GM13977 (cell line): Measurements from ENCODE around the gene SLIT3.

ENCODE experiments used
- DNase-seq: peaks from one replicate; pipeline ENCODE4 v3.0.0; 2012; ENCODE audit warnings: low spot score
- in situ Hi-C: fragments of 300-500 bp; cut with MboI; formaldehyde crosslinking; loops from one replicate; pipeline ENCODE4 v1.12.0; 2022; ENCODE audit warnings: low sequenced_read_pairs, low pct_unique_long_range_greater_than_20kb, mixed read lengths, inconsistent platforms; ENCODE audit not compliant: unreplicated experiment
- TF ChIP-seq, protein P1 (sequence below): IDR thresholded peaks from 2 replicates; pipeline ENCODE4 v1.5.1; 2012; ENCODE audit warnings: mild to moderate bottlenecking, control low read depth; ENCODE audit not compliant: insufficient read depth; ENCODE audit errors: extremely low read depth, missing control alignments

Gene SLIT3

DNA sequence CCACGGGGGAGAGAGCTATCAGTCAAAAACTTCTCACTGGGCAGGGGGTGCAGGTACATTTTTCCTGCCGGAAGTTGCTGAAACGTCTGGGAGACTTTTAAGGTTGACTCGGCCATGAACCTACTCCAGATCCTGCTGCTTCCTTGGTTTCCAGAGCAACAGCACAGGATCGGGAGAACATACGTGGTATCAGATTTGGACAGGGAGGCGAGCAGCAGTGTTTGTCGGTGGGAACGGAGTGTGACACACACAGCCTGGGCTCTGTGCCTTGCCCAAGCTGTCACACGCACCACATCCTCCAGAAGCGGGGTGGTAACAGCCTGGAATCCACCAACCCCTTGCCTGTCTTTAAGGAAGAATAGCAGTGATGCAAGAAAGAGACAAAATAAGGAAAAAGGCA lies 276.5 kb downstream of the SLIT3 start:
- in situ Hi-C loops = no loop called here
- DNase-seq = no peak
- TF ChIP-seq, protein P1, sequence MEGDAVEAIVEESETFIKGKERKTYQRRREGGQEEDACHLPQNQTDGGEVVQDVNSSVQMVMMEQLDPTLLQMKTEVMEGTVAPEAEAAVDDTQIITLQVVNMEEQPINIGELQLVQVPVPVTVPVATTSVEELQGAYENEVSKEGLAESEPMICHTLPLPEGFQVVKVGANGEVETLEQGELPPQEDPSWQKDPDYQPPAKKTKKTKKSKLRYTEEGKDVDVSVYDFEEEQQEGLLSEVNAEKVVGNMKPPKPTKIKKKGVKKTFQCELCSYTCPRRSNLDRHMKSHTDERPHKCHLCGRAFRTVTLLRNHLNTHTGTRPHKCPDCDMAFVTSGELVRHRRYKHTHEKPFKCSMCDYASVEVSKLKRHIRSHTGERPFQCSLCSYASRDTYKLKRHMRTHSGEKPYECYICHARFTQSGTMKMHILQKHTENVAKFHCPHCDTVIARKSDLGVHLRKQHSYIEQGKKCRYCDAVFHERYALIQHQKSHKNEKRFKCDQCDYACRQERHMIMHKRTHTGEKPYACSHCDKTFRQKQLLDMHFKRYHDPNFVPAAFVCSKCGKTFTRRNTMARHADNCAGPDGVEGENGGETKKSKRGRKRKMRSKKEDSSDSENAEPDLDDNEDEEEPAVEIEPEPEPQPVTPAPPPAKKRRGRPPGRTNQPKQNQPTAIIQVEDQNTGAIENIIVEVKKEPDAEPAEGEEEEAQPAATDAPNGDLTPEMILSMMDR = no peak

DNA sequence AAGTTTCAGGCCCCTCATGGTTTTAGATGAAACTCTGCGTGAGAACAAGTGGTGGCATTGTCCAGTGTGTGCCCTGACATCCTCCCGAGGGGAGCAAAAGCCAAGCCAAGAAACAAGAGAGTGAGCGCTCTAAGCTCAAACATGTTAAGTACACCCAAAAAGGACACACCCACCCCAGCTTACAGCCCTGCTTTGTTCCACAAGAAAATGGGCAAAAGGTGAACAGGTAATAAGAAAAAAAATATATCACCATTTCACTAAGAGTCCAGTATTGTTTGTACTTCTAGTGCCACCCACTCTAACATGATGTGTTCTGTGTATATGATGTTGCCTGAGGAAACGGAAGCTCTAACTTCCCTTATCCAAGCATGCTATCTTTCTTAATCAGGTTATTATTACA lies 278.2 kb downstream of the SLIT3 start:
- DNase-seq = no peak
- TF ChIP-seq, protein P1 = no peak
- in situ Hi-C loops = no loop called here

DNA sequence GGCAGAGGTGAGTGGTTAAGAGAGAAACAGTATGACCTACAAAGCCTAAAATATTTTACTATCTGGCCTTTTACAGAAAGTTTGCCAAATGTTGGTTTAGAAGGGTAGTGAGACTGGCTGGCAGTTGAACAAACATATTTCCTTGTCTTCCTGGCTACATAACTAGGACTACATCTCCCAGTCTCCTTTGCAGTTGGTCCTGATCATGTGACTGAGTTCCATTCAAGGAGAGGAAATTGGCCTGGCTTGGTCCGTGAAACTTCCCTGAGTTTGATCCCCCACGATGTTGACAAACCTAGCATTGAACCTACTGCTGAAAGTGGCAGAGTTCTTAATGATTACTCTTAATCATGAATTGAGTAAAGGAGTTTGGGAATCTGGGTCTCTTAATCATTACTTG lies 280.8 kb downstream of the SLIT3 start:
- in situ Hi-C loops = no loop called here
- DNase-seq = no peak
- TF ChIP-seq, protein P1 = no peak

DNA sequence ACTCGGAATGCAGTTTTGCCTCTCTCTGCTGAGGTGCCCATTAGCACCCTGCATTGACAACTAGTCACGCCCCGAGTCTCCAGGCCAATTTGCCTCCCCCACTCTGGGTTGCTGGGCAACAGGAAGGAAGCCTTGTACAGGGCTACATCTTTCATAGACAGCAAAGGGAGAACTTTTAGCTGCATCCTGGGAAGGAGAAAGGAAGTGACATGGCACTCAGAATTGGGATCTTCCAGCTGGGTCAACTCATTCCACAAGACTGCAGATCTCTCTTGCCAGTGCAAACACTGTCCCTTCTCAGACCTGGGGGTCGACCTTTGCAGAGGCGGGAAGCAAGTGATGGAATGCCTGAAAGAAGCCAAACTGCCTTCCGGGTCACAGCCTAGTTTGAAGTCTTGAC lies 282.0 kb downstream of the SLIT3 start:
- in situ Hi-C loops = no loop called here
- TF ChIP-seq, protein P1 = no peak
- DNase-seq = no peak

DNA sequence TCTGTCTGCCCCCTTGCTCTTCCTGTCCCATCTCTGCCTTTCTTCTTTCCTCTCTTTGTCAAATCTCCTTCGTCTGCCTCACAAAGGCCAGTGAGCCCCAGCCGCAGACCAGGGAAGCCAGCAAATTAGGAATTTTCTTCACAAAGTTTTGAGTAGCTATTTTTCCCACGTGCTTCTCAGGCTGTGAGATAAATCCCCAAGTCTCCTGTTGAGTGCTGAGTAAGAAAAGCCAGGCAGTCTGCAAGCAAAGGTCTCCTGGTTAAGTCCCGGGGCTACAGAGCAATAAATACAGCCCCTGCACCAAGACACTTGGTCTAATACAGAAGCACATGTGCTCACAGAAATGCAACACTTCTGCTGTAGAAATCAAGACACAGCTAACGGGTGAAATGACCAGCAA lies 284.9 kb downstream of the SLIT3 start:
- in situ Hi-C loops = no loop called here
- DNase-seq = no peak
- TF ChIP-seq, protein P1 = no peak

DNA sequence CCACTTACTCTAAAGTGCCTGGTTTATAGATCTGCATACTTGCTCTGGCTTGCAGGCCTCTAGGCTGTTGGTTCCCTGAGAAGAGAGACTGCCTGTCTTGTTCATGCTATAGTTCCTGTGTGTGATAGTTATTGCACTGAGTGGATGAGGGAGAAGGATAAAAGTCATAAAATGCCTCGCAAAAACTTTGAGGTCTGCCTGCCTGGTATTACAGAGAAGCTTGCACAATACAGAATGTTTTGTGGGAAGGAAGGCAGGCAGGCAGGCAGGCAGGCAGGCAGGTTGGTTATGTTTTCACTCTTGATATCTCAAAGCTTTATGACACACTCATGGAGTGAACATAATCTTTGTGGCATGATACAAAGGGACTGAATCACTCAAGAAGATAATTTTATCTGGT lies 287.1 kb downstream of the SLIT3 start:
- in situ Hi-C loops = no loop called here
- TF ChIP-seq, protein P1 = no peak
- DNase-seq = no peak

DNA sequence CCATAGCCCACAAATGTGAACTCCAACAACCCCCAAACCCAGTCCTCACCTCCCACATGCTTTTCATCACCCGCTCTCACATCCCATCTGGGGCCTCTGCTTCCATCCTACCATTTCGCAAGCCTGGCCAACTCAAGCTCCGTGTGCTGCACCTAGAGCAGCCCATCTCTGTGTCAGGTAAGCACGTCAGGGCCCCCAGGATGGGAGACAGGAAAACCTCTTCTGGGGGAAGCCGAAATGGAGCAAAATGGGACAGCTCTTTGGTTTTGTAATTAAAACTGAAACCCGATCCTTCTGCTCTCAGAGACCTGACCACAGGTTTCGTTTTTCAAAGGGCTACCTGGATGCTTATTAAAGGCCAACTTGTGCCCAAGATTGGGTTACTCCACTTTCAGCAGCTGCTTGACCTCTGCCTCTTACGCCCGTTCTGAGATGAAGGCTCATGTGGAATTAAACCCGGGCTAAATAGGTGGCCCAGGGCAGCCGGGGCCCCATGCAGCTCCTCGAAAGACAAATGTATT lies 287.7 kb downstream of the SLIT3 start:
- TF ChIP-seq, protein P1 = no peak
- no peak for DNase-seq
- in situ Hi-C loops = no loop called here
